NCI-H748 (cell line): ENCODE results near the gene ERFL.

ENCODE experiments used
- DNase-seq: peaks from one replicate; lab custom pipeline; 2025; ENCODE audit not compliant: unreplicated experiment; lab: John Stamatoyannopoulos, UW

The ERFL gene

GRCh38 chr19:41928221-41928683 lies at the start of gene ERFL:
TSS of gene ERFL (minus strand) at chr19:41928449. CDS start at chr19:41912919, 15,530 bp downstream.
- peak; percentile 51 for DNase-seq

- no peak for DNase-seq
These were observed 49.7 kb upstream of the ERFL start for GRCh38 chr19:41977916-41978315.

- no peak for DNase-seq
These were observed 46.4 kb upstream of the ERFL start for GRCh38 chr19:41974652-41975051.

- no peak for DNase-seq
These were observed 43.1 kb upstream of the ERFL start for GRCh38 chr19:41971363-41971762.

GRCh38 chr19:41969772-41970458 lies 41.7 kb upstream of the ERFL start:
- DNase-seq, result no peak

- DNase-seq, result no peak
These were observed 40.7 kb upstream of the ERFL start for GRCh38 chr19:41968751-41969595.

- no peak for DNase-seq
These were observed 39.0 kb upstream of the ERFL start for GRCh38 chr19:41967054-41967783.

- no peak for DNase-seq
These were observed 36.9 kb upstream of the ERFL start for GRCh38 chr19:41965106-41965505.

GRCh38 chr19:41960973-41961372 lies 32.7 kb upstream of the ERFL start:
- DNase-seq, result no peak

GRCh38 chr19:41959056-41960053 lies 31.1 kb upstream of the ERFL start, which contains the start of gene RABAC1:
TSS of gene RABAC1 (minus strand) at chr19:41959321. CDS start at chr19:41959292, 29 bp downstream.
- DNase-seq, result peak; percentile 98

- DNase-seq, result peak; percentile 89
These were observed 30.3 kb upstream of the ERFL start for GRCh38 chr19:41958367-41959055.

GRCh38 chr19:41957838-41958366 lies 29.7 kb upstream of the ERFL start:
- peak; percentile 92 for DNase-seq

GRCh38 chr19:41957161-41957837 lies 29.1 kb upstream of the ERFL start:
- no peak for DNase-seq

- no peak for DNase-seq
These were observed 28.4 kb upstream of the ERFL start for GRCh38 chr19:41956621-41957020.

GRCh38 chr19:41955521-41955920 lies 27.3 kb upstream of the ERFL start:
- DNase-seq, result no peak

- DNase-seq, result peak; percentile 82
These were observed 23.5 kb upstream of the ERFL start for GRCh38 chr19:41951686-41952172.

- no peak for DNase-seq
These were observed 18.8 kb upstream of the ERFL start for GRCh38 chr19:41947091-41947490.

- DNase-seq, result no peak
These were observed 17.0 kb upstream of the ERFL start for GRCh38 chr19:41945135-41945766.
